NCI-H524 treated with DMSO at 0.1 percent for 48 hours (cell line): Measurements from ENCODE around the gene DHFR2.
"Not testable (repeated sequence)": the region's sequence is repeated elsewhere in the genome, so short reads cannot be mapped to it uniquely, and the experiment has no call there.

Source experiments
- DNase-seq: peaks from one replicate; lab custom pipeline; 2025; lab: John Stamatoyannopoulos, UW

The DHFR2 gene

GRCh38 chr3:94062513-94063404, at the start of gene DHFR2, which contains the start of gene NSUN3:
TSS of gene DHFR2 (minus strand) at chr3:94062916. CDS start at chr3:94061511, 1,405 bp downstream.
TSS of gene NSUN3 (plus strand) at chr3:94063061. CDS start at chr3:94063127, 66 bp downstream.
- DNase-seq = peak; percentile 92

- DNase-seq = no peak
Measured at GRCh38 chr3:94110854-94111253, 48.1 kb upstream of the DHFR2 start.

- not testable (repeated sequence) for DNase-seq
Measured at GRCh38 chr3:94110232-94110631, 47.5 kb upstream of the DHFR2 start.

- no peak for DNase-seq
Measured at GRCh38 chr3:94106268-94106667, 43.6 kb upstream of the DHFR2 start.

GRCh38 chr3:94101860-94102259, 39.1 kb upstream of the DHFR2 start:
- no peak for DNase-seq

GRCh38 chr3:94099311-94099710, 36.6 kb upstream of the DHFR2 start:
- DNase-seq = no peak

- no peak for DNase-seq
Measured at GRCh38 chr3:94098452-94098851, 35.7 kb upstream of the DHFR2 start.

GRCh38 chr3:94095111-94095510, 32.4 kb upstream of the DHFR2 start:
- DNase-seq = no peak

- no peak for DNase-seq
Measured at GRCh38 chr3:94093151-94093550, 30.4 kb upstream of the DHFR2 start.

GRCh38 chr3:94092086-94092485, 29.4 kb upstream of the DHFR2 start:
- DNase-seq = no peak

GRCh38 chr3:94089126-94089525, 26.4 kb upstream of the DHFR2 start:
- DNase-seq = no peak

GRCh38 chr3:94083261-94083660, 20.5 kb upstream of the DHFR2 start:
- DNase-seq = no peak

- DNase-seq = peak; percentile 14
Measured at GRCh38 chr3:94082391-94082937, 19.7 kb upstream of the DHFR2 start.

GRCh38 chr3:94081884-94082283, 19.2 kb upstream of the DHFR2 start:
- no peak for DNase-seq

GRCh38 chr3:94080552-94080951, 17.8 kb upstream of the DHFR2 start:
- DNase-seq = not testable (repeated sequence)

- DNase-seq = no peak
Measured at GRCh38 chr3:94076055-94076454, 13.3 kb upstream of the DHFR2 start.

- DNase-seq = no peak
Measured at GRCh38 chr3:94071713-94072284, 9.1 kb upstream of the DHFR2 start.

GRCh38 chr3:94070341-94070911, 7.7 kb upstream of the DHFR2 start:
- DNase-seq = no peak

GRCh38 chr3:94069194-94069813, 6.6 kb upstream of the DHFR2 start:
- DNase-seq = no peak

- DNase-seq = no peak
Measured at GRCh38 chr3:94066506-94067500, 4.1 kb upstream of the DHFR2 start.
